Tongue (tissue), 2 donors: ENCODE results near the gene TMEM79. TPM values are rescaled to one million over a fixed set of nuclear protein-coding genes. Genes with fewer than 3 reads are reported as not detected.

Experiments
- DNase-seq: peaks from one replicate; pipeline ENCODE4 v3.0.0-alpha.2; 2015
- total RNA-seq: library from RNA; depleted of rRNA; stranded (reverse); fragments of >200 nt; gene quantifications from one replicate; pipeline ENCODE4 v1.2.3, GENCODE V29; 2014

The TMEM79 gene
- total RNA-seq, 1 donor from 2014 or later: 6.1 TPM

DNA sequence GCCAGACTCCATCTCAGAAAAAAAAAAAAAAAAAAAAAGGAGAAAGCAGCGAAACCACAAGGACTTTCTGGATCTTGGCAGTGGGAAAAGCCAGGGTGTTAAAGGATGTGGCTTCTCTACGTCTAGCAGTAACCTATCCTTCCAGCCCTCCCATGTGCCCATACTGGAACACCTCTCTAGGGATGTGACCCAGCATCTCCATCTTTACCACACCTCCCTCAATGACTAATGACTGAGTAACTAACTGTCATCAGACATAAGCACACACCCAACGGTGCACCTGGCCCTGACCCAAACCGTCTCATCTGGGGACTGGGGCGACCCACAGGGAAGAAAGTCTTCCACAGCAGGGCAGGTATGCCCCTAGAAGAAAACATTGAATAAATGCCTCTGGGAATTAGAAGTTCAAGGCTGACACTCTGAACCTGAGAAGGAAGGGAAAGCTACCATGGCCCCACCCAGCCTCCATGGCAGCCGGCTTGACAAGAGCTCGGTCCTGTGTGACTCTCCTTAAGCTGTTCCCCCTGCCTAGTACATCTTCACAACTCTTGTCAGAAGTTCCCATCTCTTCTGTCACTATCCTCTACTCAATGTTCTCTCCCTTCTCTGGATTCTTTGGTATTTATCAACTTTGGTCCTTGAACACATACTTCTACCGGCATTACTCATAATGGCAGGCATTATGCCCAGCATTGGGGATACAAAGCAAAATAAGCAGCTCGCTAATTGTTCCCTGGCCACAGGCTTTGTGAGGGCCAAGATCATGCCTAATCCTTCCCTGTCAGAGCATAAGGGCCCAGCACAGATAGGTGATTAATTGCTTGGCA is 21.5 kb upstream of the TMEM79 start:
- no peak for DNase-seq

DNA sequence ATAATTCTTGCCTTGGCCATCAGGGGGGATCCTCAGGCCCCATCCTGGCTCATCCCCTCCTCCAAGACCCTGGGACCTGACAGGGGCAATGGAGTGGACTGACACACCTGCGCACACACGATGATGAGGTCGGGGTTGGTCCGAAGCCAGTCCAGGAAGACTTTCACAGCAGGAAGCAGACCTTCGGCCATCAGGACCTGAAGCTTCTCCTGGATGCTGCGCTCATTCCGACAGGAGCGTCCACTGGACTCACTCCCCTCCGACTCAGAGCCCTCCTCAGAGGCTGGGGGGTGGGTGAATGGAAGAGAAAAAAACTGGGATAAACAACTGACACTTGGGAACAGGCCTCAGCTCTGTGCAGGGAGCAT is 20.9 kb upstream of the TMEM79 start:
- no peak for DNase-seq

DNA sequence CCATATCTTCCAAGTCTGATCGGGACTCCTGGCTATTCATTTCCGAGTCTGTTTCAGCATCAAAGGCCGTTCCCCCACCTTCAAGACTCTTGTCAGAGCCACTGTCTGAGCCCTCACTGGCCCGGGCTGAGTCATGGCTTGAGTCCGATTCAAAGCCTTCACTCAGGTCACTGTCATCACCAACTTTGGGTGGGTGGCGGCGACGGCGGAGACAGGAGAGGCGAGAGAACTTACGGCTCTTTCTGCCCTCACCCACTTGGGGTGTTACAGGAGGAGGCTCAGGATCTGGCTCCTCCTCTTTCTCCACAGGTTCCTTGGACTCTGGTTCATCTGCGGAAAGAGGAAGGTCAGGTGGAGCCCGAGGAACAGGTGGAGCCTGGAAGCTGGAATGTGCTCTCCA is 18.1 kb upstream of the TMEM79 start:
- no peak for DNase-seq

- DNase-seq: no peak
Observed at GRCh38 chr1:156268336-156268735, 15.8 kb upstream of the TMEM79 start.

GRCh38 chr1:156270314-156270713 is 13.8 kb upstream of the TMEM79 start:
- DNase-seq: no peak

DNA sequence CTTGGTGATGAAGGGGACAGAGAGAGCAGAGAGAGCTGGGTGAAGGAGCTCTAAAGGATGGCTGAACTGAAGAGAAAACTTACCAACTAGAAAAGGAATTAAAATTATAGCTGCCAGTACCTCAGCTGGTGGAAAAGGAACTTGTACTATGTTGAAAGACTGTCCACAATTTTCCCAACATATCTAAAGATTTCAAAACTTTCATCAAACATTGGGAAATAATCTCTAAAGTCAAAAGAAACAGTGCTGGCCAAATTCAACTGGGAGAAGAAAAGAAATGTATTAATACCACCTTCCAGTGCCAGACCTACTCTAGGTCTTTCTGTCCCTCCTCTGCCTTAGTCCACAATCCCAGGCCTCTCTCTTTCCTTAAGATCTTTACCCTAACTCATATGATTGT is 7.6 kb upstream of the TMEM79 start:
- DNase-seq: no peak

DNA sequence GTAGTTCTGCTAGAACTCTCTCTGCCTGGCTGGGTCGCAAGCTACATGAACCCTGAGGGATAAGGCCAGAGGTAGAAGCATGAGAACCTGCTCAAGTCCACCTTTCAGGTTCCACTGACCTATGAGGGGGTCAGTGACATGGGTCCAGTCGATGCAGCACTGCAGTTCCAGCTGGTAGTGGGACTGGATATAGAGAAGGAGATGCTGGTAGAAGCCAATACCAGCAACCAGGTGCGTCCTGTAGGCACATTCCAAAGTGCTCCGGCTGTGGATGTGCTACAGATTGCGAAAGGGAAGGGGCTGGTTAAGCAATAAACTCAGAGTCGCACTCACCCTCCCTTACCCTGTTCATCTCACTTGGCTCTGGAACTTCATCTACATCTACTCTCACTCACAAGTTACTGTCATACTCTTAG is 7.2 kb upstream of the TMEM79 start:
- no peak for DNase-seq

- DNase-seq: no peak
Observed at GRCh38 chr1:156279837-156280236, 4.3 kb upstream of the TMEM79 start.

DNA sequence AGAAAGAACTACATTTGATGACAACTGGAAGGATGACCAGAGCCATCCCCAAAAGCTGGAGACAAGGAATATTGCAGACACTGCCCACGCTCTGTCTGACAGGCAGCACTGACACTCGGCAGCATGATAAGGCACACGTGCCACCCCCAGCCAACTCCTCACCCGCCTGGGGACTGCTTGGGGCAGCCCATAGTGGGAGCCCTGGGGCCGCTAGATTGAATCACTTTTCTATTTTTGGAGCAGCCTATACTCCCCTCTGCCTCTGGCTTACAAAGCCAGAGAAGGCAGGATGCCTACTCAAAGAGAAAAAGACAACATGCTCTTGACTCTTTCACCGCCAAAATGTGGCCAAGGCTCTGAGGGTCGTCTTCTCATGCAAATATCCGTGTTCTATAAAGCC is 2.8 kb upstream of the TMEM79 start:
- peak; percentile 56 for DNase-seq

DNA sequence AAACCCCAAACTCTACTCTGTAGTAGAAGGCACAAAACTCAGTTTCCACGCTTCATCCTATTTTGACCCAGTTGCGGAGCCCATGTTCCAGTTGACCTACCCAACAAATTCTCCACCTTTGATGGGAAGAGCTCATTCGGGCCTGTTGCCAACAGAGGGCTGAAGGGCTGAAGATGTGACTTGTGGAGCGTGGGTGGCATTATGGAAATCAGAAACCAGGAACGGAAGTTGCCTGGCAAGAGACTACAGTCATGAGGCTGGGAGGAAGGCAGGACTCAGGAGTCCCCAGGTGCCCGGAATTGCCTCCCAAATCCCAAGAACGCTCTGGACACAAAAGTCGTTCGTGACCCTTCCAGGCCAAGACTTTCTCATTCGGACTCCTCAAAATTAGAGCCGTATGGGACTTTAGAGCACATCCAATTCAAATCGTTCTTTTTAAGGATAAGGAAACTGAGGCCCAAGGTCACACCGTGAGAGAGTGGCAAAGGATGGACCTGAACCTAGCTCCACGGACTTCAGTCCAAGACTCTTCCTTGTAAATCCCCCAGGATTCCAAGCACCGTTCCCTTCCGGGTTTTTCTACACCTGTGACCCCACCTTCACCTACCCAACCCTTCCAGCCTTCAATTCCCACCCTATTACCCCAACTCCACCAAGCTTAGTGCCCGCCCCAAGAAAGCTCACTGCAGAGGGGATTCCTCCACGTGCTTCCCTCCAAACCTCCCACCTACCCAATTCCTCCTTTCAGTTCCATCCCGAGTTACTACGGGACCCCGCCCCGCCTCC is 2.2 kb upstream of the TMEM79 start:
- peak; percentile 22 for DNase-seq

- DNase-seq: peak; percentile 100
Observed at GRCh38 chr1:156282479-156283222, 1.5 kb upstream of the TMEM79 start, which contains the start of gene SMG5. TSS of gene SMG5 (minus strand) at chr1:156282825. CDS start at chr1:156282680, 145 bp downstream.

- no peak for DNase-seq
Observed at GRCh38 chr1:156283521-156283920, 604 bp upstream of the TMEM79 start.

DNA sequence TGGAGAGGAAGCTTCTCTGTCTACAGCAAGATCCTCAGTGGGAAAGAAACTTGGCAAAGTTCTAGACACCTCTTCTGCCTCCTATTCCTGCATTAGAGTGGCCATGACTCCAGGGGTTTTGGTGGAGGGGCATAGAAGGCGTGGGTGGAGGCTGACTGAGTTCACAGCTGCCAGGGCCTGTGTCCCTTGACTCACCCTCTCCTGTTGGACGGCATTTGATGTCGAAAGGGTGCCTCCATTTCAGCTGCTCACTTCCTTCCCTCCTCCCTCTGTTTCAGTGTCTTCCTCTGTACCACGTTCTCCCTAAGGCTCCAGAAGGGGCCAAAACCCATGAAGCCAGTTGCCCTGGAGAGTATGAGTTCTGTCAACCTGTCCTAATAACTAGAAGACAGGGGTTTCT is 632 bp downstream of the TMEM79 start:
- DNase-seq: no peak

- no peak for DNase-seq
Observed at GRCh38 chr1:156285437-156285836, 1.3 kb downstream of the TMEM79 start.

DNA sequence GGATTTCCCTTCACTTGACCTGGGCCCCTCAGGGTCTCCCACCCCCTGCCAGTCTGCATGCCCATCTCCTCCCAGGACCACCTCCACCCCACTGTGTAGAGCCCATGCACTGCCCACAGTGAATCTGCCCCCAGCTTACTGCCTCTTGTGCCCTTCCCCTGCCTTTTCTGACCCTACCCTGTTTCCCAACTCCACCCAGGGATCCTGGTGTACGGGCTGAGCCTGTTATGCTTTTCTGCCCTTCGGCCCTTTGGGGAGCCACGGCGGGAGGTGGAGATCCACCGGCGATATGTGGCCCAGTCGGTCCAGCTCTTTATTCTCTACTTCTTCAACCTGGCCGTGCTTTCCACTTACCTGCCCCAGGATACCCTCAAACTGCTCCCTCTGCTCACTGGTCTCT is 1.9 kb downstream of the TMEM79 start:
- DNase-seq: no peak

DNA sequence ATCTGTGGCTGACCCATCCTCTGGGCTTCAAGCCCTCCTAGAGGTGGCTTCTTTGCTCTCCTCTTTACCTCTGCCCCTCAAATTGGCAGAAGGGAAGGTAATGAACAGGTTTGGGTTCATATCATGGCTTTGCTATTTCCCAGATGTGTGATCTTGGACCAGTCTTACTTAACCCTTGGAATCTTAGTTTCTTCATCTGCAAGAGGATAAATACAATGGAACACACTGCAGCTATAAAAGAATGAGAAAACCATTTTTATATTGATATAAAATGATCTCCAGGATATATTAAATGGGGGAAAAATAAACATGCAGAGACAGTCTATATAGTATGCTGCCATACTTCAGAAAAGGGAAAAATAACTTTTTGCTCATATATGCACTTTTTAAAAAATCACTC is 5.7 kb downstream of the TMEM79 start:
- no peak for DNase-seq

- DNase-seq: peak; percentile 89
Observed at GRCh38 chr1:156291226-156292061, 7.3 kb downstream of the TMEM79 start.

DNA sequence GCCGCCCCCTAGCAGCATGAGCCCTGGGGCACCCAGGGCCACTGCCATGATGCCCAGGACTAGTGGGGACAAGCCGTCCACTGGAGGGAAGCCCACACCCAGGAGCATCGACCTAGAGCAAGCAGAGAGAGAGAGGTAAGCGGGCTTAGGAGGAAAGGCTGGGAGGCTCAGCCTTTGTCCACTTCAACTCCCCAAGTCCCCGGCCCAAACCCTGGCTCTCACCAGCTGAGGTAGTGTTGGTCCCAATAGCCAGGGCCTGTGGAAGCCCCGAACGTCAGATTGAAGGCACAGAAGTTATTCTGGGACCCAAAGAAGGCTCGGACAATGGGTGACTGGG is 8.9 kb downstream of the TMEM79 start:
- DNase-seq: no peak

GRCh38 chr1:156293895-156294294 is 9.8 kb downstream of the TMEM79 start:
- DNase-seq: no peak

DNA sequence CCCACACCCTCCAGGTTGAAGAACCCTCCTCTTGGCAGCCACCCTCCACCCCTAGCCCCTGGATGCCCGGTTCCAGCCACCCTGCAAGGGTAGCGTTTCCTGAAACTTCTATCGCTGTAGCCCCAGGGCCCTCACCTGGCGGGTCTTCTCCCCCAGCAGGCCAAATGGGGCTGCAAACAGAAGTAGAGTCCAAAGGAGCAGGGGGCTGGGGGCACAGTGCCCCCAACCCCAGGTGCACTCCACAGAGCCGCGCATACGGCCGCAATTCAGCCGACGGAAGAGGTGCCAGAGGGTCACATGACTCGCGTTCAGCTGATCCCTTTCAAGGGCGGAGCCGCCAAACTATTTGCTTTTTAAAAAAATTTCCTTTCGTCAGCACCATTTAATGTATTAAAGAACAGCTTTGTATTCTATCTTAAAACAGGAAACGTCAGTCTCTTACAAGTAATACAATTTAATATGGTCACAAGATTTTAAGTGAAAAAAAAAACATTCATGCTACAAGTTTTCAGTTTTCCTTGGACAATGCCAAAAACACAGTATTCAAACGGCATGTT is 11.3 kb downstream of the TMEM79 start, which contains the start of gene GLMP:
TSS of gene GLMP (minus strand) at position 289 of the 557 bp plus-strand sequence. CDS start at position 255, 34 bp downstream.
- DNase-seq: peak; percentile 85

GRCh38 chr1:156298852-156299357 is 14.8 kb downstream of the TMEM79 start, which contains the start of gene VHLL:
TSS of gene VHLL (minus strand) at chr1:156299307. CDS start at chr1:156299189, 118 bp downstream.
- no peak for DNase-seq
